Stimulated activated naive CD8-positive, alpha-beta T cell treated with anti-CD3 and anti-CD28 coated beads, Interleukin-15, Interleukin-2, amounts not matched to agents 100 ng/mL and 50 ng/mL, for 24 hours (primary cell): ENCODE measurements around the gene C20orf144.
"Not testable (repeated sequence)": the region's sequence is repeated elsewhere in the genome, so short reads cannot be mapped to it uniquely, and the experiment has no call there.

ENCODE experiments used
- H3K27ac Mint-ChIP-seq: one replicate; pipeline ENCODE4 v1.8.0; 2021; ENCODE audit warnings: mild to moderate bottlenecking, mixed read lengths
- H3K27me3 Mint-ChIP-seq: one replicate; pipeline ENCODE4 v1.8.0; 2021; ENCODE audit warnings: mixed read lengths
- H3K36me3 Mint-ChIP-seq: one replicate; pipeline ENCODE4 v1.8.0; 2021; ENCODE audit warnings: low read depth, mixed read lengths
- H3K4me1 Mint-ChIP-seq: one replicate; pipeline ENCODE4 v1.8.0; 2021; ENCODE audit warnings: low read depth, mixed read lengths
- H3K4me3 Mint-ChIP-seq: one replicate; pipeline ENCODE4 v1.8.0; 2021; ENCODE audit warnings: mild to moderate bottlenecking, mixed read lengths
- H3K9me3 Mint-ChIP-seq: one replicate; pipeline ENCODE4 v1.8.0; 2021; ENCODE audit warnings: mixed read lengths

The C20orf144 gene

GRCh38 chr20:33662172-33662571 is at the start of gene C20orf144:
C20orf144 (plus strand) TSS chr20:33662327; CDS start chr20:33662346, 19 bp downstream.
- H3K4me1 Mint-ChIP-seq: peaks cover 28% of the 10 kb centered on the region

GRCh38 chr20:33621717-33622400 is 40.3 kb upstream of the C20orf144 start:
- Mint-ChIP-seq H3K4me1 (peaks cover 15% of the 10 kb centered on the region), H3K27ac (no peak overlapping the region), H3K4me3 (no peak overlapping the region), H3K9me3 (no peaks in the 10 kb centered on the region), H3K27me3 (no peaks in the 10 kb centered on the region), H3K36me3 (peaks cover 37% of the 10 kb centered on the region)

More at GRCh38 chr20:33662172-33662571, at the start of gene C20orf144:
- H3K9me3 Mint-ChIP-seq: no peaks in the 10 kb centered on the region
- H3K27ac Mint-ChIP-seq: peak within 1 kb of the TSS; percentile 45
- peak within 1 kb of the TSS; percentile 85 for H3K4me3 Mint-ChIP-seq
- no peaks in the 10 kb centered on the region for H3K36me3 Mint-ChIP-seq
- no peaks in the 10 kb centered on the region for H3K27me3 Mint-ChIP-seq

GRCh38 chr20:33622705-33623365 is 39.3 kb upstream of the C20orf144 start:
- Mint-ChIP-seq H3K27ac (no peak overlapping the region), H3K9me3 (no peaks in the 10 kb centered on the region), H3K4me1 (peaks cover 15% of the 10 kb centered on the region), H3K36me3 (peaks cover 33% of the 10 kb centered on the region), H3K27me3 (no peaks in the 10 kb centered on the region), H3K4me3 (no peak overlapping the region)

- H3K4me1 Mint-ChIP-seq: peaks cover 15% of the 10 kb centered on the region
- peak overlapping the region; percentile 19 for H3K27ac Mint-ChIP-seq
- no peak overlapping the region for H3K4me3 Mint-ChIP-seq
- H3K27me3 Mint-ChIP-seq: no peaks in the 10 kb centered on the region
- no peaks in the 10 kb centered on the region for H3K9me3 Mint-ChIP-seq
- H3K36me3 Mint-ChIP-seq: peaks cover 46% of the 10 kb centered on the region
These were observed 37.7 kb upstream of the C20orf144 start for GRCh38 chr20:33624399-33624798.

GRCh38 chr20:33626190-33626589 is 35.9 kb upstream of the C20orf144 start:
- Mint-ChIP-seq H3K36me3 (peaks cover 62% of the 10 kb centered on the region), H3K9me3 (no peaks in the 10 kb centered on the region), H3K4me1 (peaks cover 15% of the 10 kb centered on the region), H3K4me3 (no peak overlapping the region), H3K27ac (no peak overlapping the region), H3K27me3 (no peaks in the 10 kb centered on the region)

- peaks cover 53% of the 10 kb centered on the region for H3K36me3 Mint-ChIP-seq
- H3K4me1 Mint-ChIP-seq: peaks cover 15% of the 10 kb centered on the region
- no peak overlapping the region for H3K4me3 Mint-ChIP-seq
- no peaks in the 10 kb centered on the region for H3K9me3 Mint-ChIP-seq
- H3K27ac Mint-ChIP-seq: peak overlapping the region; percentile 31
- H3K27me3 Mint-ChIP-seq: no peaks in the 10 kb centered on the region
These were observed 34.4 kb upstream of the C20orf144 start for GRCh38 chr20:33627577-33628216.

- Mint-ChIP-seq H3K9me3 (no peaks in the 10 kb centered on the region), H3K4me3 (no peak overlapping the region), H3K27ac (no peak overlapping the region), H3K4me1 (peaks cover 8% of the 10 kb centered on the region), H3K27me3 (no peaks in the 10 kb centered on the region), H3K36me3 (peaks cover 38% of the 10 kb centered on the region)
These were observed 32.6 kb upstream of the C20orf144 start for GRCh38 chr20:33629533-33629932.

- peaks cover 5% of the 10 kb centered on the region for H3K4me1 Mint-ChIP-seq
- no peak overlapping the region for H3K27ac Mint-ChIP-seq
- no peaks in the 10 kb centered on the region for H3K27me3 Mint-ChIP-seq
- peaks cover 36% of the 10 kb centered on the region for H3K36me3 Mint-ChIP-seq
- no peaks in the 10 kb centered on the region for H3K9me3 Mint-ChIP-seq
- no peak overlapping the region for H3K4me3 Mint-ChIP-seq
These were observed 32.1 kb upstream of the C20orf144 start for GRCh38 chr20:33629979-33630378.

- H3K36me3 Mint-ChIP-seq: peaks cover 34% of the 10 kb centered on the region
- H3K4me3 Mint-ChIP-seq: no peak overlapping the region
- H3K4me1 Mint-ChIP-seq: peaks cover 5% of the 10 kb centered on the region
- no peak overlapping the region for H3K27ac Mint-ChIP-seq
- no peaks in the 10 kb centered on the region for H3K27me3 Mint-ChIP-seq
- no peaks in the 10 kb centered on the region for H3K9me3 Mint-ChIP-seq
These were observed 31.6 kb upstream of the C20orf144 start for GRCh38 chr20:33630507-33630906.

- H3K27ac Mint-ChIP-seq, H3K4me3 Mint-ChIP-seq, H3K9me3 Mint-ChIP-seq, H3K27me3 Mint-ChIP-seq, H3K4me1 Mint-ChIP-seq: not testable (repeated sequence)
- H3K36me3 Mint-ChIP-seq: peaks cover 32% of the 10 kb centered on the region
These were observed 30.2 kb upstream of the C20orf144 start for GRCh38 chr20:33631910-33632309.

- peaks cover 22% of the 10 kb centered on the region for H3K36me3 Mint-ChIP-seq
These were observed 26.8 kb upstream of the C20orf144 start for GRCh38 chr20:33635341-33635740.

GRCh38 chr20:33636776-33637175 is 25.4 kb upstream of the C20orf144 start:
- H3K27ac Mint-ChIP-seq: no peak overlapping the region

More at GRCh38 chr20:33635341-33635740, 26.8 kb upstream of the C20orf144 start:
- no peaks in the 10 kb centered on the region for H3K27me3 Mint-ChIP-seq
- no peak overlapping the region for H3K4me3 Mint-ChIP-seq
- H3K27ac Mint-ChIP-seq: no peak overlapping the region
- peaks cover 5% of the 10 kb centered on the region for H3K4me1 Mint-ChIP-seq
- H3K9me3 Mint-ChIP-seq: no peaks in the 10 kb centered on the region

GRCh38 chr20:33640287-33640686 is 21.8 kb upstream of the C20orf144 start:
- peaks cover 18% of the 10 kb centered on the region for H3K36me3 Mint-ChIP-seq

More at GRCh38 chr20:33636776-33637175, 25.4 kb upstream of the C20orf144 start:
- Mint-ChIP-seq H3K36me3 (peaks cover 16% of the 10 kb centered on the region), H3K9me3 (no peaks in the 10 kb centered on the region), H3K4me3 (no peak overlapping the region), H3K4me1 (peaks cover 5% of the 10 kb centered on the region), H3K27me3 (no peaks in the 10 kb centered on the region)

GRCh38 chr20:33644313-33645071 is 17.6 kb upstream of the C20orf144 start:
- no peaks in the 10 kb centered on the region for H3K27me3 Mint-ChIP-seq

More at GRCh38 chr20:33640287-33640686, 21.8 kb upstream of the C20orf144 start:
- Mint-ChIP-seq H3K4me1 (no peaks in the 10 kb centered on the region), H3K27me3 (no peaks in the 10 kb centered on the region), H3K4me3 (no peak overlapping the region), H3K27ac (no peak overlapping the region), H3K9me3 (no peaks in the 10 kb centered on the region)

GRCh38 chr20:33645072-33645358 is 17.1 kb upstream of the C20orf144 start:
- H3K4me1 Mint-ChIP-seq: peaks cover 19% of the 10 kb centered on the region
- no peak overlapping the region for H3K4me3 Mint-ChIP-seq
- H3K9me3 Mint-ChIP-seq: no peaks in the 10 kb centered on the region
- H3K27ac Mint-ChIP-seq: no peak overlapping the region
- H3K36me3 Mint-ChIP-seq: peaks cover 8% of the 10 kb centered on the region
- no peaks in the 10 kb centered on the region for H3K27me3 Mint-ChIP-seq

More at GRCh38 chr20:33644313-33645071, 17.6 kb upstream of the C20orf144 start:
- H3K27ac Mint-ChIP-seq: no peak overlapping the region
- no peaks in the 10 kb centered on the region for H3K9me3 Mint-ChIP-seq
- H3K4me3 Mint-ChIP-seq: no peak overlapping the region
- peaks cover 11% of the 10 kb centered on the region for H3K36me3 Mint-ChIP-seq
- H3K4me1 Mint-ChIP-seq: peaks cover 15% of the 10 kb centered on the region
